HL-60/S4 treated with retinoic acid at 250 ng/mL for 4 days and 3 days (cell line): Measurements from ENCODE around the gene MOGAT1.

Source experiments
- in situ Hi-C: fragments of 300-500 bp; cut with MboI; formaldehyde crosslinking; loops from 2 replicates; pipeline ENCODE4 v1.7.0; 2022; ENCODE audit warnings: low sequenced_read_pairs

Gene MOGAT1

GRCh38 chr2:222670191-222671038, 1.0 kb upstream of the MOGAT1 start:
- in situ Hi-C loops = no loop called here

GRCh38 chr2:222672068-222672401, 577 bp downstream of the MOGAT1 start:
- in situ Hi-C loops = no loop called here

- in situ Hi-C loops = no loop called here
Measured at GRCh38 chr2:222673273-222673672, 1.8 kb downstream of the MOGAT1 start.

- in situ Hi-C loops = no loop called here
Measured at GRCh38 chr2:222673883-222674282, 2.4 kb downstream of the MOGAT1 start.

GRCh38 chr2:222677981-222678380, 6.5 kb downstream of the MOGAT1 start:
- in situ Hi-C loops = loop anchor here (25.0 kb wide), 1 partner anchor 234 kb away; no protein-coding TSS in a partner anchor

- in situ Hi-C loops = loop anchor here (25.0 kb wide), 1 partner anchor 228 kb away; no protein-coding TSS in a partner anchor
Measured at GRCh38 chr2:222683805-222684204, 12.3 kb downstream of the MOGAT1 start.

GRCh38 chr2:222686086-222686750, 14.8 kb downstream of the MOGAT1 start:
- in situ Hi-C loops = loop anchor here (25.0 kb wide), 1 partner anchor 226 kb away; no protein-coding TSS in a partner anchor

- in situ Hi-C loops = loop anchor here (25.0 kb wide), 1 partner anchor 223 kb away; no protein-coding TSS in a partner anchor
Measured at GRCh38 chr2:222688917-222689316, 17.5 kb downstream of the MOGAT1 start.

GRCh38 chr2:222689322-222689721, 17.9 kb downstream of the MOGAT1 start:
- in situ Hi-C loops = loop anchor here (25.0 kb wide), 1 partner anchor 223 kb away; no protein-coding TSS in a partner anchor

- in situ Hi-C loops = loop anchor here (25.0 kb wide), 1 partner anchor 222 kb away; no protein-coding TSS in a partner anchor
Measured at GRCh38 chr2:222690564-222691200, 19.2 kb downstream of the MOGAT1 start.

- in situ Hi-C loops = loop anchor here (25.0 kb wide), 1 partner anchor 219 kb away; no protein-coding TSS in a partner anchor
Measured at GRCh38 chr2:222693413-222693812, 22.0 kb downstream of the MOGAT1 start.

GRCh38 chr2:222693837-222694236, 22.4 kb downstream of the MOGAT1 start:
- in situ Hi-C loops = loop anchor here (25.0 kb wide), 1 partner anchor 218 kb away; no protein-coding TSS in a partner anchor

- in situ Hi-C loops = loop anchor here (25.0 kb wide), 1 partner anchor 214 kb away; no protein-coding TSS in a partner anchor
Measured at GRCh38 chr2:222698276-222698675, 26.8 kb downstream of the MOGAT1 start.

GRCh38 chr2:222701233-222701632, 29.8 kb downstream of the MOGAT1 start:
- in situ Hi-C loops = no loop called here

GRCh38 chr2:222701721-222702131, 30.3 kb downstream of the MOGAT1 start:
- in situ Hi-C loops = no loop called here

- in situ Hi-C loops = no loop called here
Measured at GRCh38 chr2:222703091-222703490, 31.6 kb downstream of the MOGAT1 start.

- in situ Hi-C loops = no loop called here
Measured at GRCh38 chr2:222703886-222704285, 32.4 kb downstream of the MOGAT1 start.

GRCh38 chr2:222706616-222707015, 35.2 kb downstream of the MOGAT1 start:
- in situ Hi-C loops = no loop called here

GRCh38 chr2:222707102-222707688, 35.7 kb downstream of the MOGAT1 start:
- in situ Hi-C loops = no loop called here

GRCh38 chr2:222707689-222708273, 36.3 kb downstream of the MOGAT1 start:
- in situ Hi-C loops = no loop called here
